Caco-2 (cell line): ENCODE data around the gene CLNK. TPM values are rescaled to one million over a fixed set of nuclear protein-coding genes. Genes with fewer than 3 reads are reported as not detected.

ENCODE experiments used
- BruUV-seq: library from RNA; stranded (reverse); fragments of 400-500 nt; replicated peaks from 2 replicates; lab custom pipeline; 2021; lab: Mats Ljungman, UMichigan
- CTCF ChIA-PET: fragments of 300-600 bp; sonication (Branson Sonifier 250); formaldehyde crosslinking; loops from one replicate; lab custom pipeline; 2022; ENCODE audit warnings: antibody characterized with exemption; lab: Charles Lee
- POLR2A ChIA-PET: fragments of 300-600 bp; sonication (Branson Sonifier 250); formaldehyde crosslinking; loops from one replicate; lab custom pipeline; 2022; ENCODE audit warnings: antibody characterized with exemption; lab: Charles Lee
- DNase-seq, 2 experiments: peaks; one replicate each; pipeline versions ENCODE4 v3.0.0 to v3.0.0-alpha.2; 2020 to 2022
- H3K27me3 ChIP-seq: replicated peaks from 2 replicates; pipeline ENCODE4 v1.6.0; 2011; ENCODE audit warnings: low read length; ENCODE audit not compliant: control insufficient read depth, insufficient read depth
- H3K36me3 ChIP-seq: 2 replicates; pipeline ENCODE4 v1.5.1; 2011; ENCODE audit warnings: low read length; ENCODE audit not compliant: control insufficient read depth, insufficient read depth
- H3K4me1 ChIP-seq: fragments of 250-450 bp; sonication (Bioruptor Pico); 2 replicates; pipeline ENCODE4 v1.5.1; 2020; ENCODE audit warnings: mild to moderate bottlenecking
- H3K4me3 ChIP-seq: 2 replicates; pipeline ENCODE4 v1.5.1; 2011; ENCODE audit warnings: low read depth, mild to moderate bottlenecking, control low read depth, low read length
- H3K9me3 ChIP-seq: fragments of 250-450 bp; sonication (Bioruptor Pico); 2 replicates; pipeline ENCODE4 v1.5.1; 2020; ENCODE audit warnings: mild to moderate bottlenecking, moderate library complexity
- H3K27ac Mint-ChIP-seq: one replicate; pipeline ENCODE4 v1.8.0; 2022; ENCODE audit warnings: mixed read lengths; ENCODE audit not compliant: unreplicated experiment
- H3K27me3 Mint-ChIP-seq: one replicate; pipeline ENCODE4 v1.8.0; 2022; ENCODE audit warnings: mixed read lengths; ENCODE audit not compliant: insufficient read depth, unreplicated experiment
- H3K36me3 Mint-ChIP-seq: one replicate; pipeline ENCODE4 v1.8.0; 2022; ENCODE audit warnings: mild to moderate bottlenecking, mixed read lengths; ENCODE audit not compliant: insufficient read depth, unreplicated experiment
- H3K4me1 Mint-ChIP-seq: one replicate; pipeline ENCODE4 v1.8.0; 2022; ENCODE audit warnings: low read depth, mixed read lengths; ENCODE audit not compliant: unreplicated experiment
- H3K4me3 Mint-ChIP-seq: one replicate; pipeline ENCODE4 v1.8.0; 2022; ENCODE audit warnings: mild to moderate bottlenecking, moderate library complexity, mixed read lengths; ENCODE audit not compliant: unreplicated experiment
- H3K9me3 Mint-ChIP-seq: one replicate; pipeline ENCODE4 v1.8.0; 2022; ENCODE audit warnings: mixed read lengths; ENCODE audit not compliant: unreplicated experiment
- CTCF ChIP-seq, 2 experiments: fragments of 200-600 bp in 1 of 2; IDR thresholded peaks; 1 replicate in 1 of 2; 2 replicates in 1 of 2; pipeline versions ENCODE4 v1.5.1 to v1.8.0; 2011 to 2022; ENCODE audit warnings: antibody characterized with exemption in 1 of 2, control low read depth in 1 of 2, inconsistent platforms in 1 of 2, low read depth in 1 of 2, low read length in 1 of 2, mild to moderate bottlenecking in 1 of 2, moderate library complexity in 1 of 2; ENCODE audit not compliant: insufficient read depth in 1 of 2, severe bottlenecking in 1 of 2, unreplicated experiment in 1 of 2
- intact Hi-C: fragments of 100-400 bp; cut with micrococcal nuclease; formaldehyde crosslinking; loops from one replicate; pipeline ENCODE4 v1.10.0; 2022; ENCODE audit not compliant: unreplicated experiment
- total RNA-seq: library from RNA; stranded (reverse); gene quantifications from 2 replicates; pipeline ENCODE4 v1.2.3, GENCODE V29; 2022

CLNK gene
- total RNA-seq, 1 experiment from 2014 or later, result not detected

GRCh38 chr4:10704430-10704810, 19.9 kb upstream of the CLNK start:
- Mint-ChIP-seq H3K27ac (no peak overlapping the region), H3K4me3 (no peak overlapping the region), H3K4me1 (no peaks in the 10 kb centered on the region), H3K27me3 (no peaks in the 10 kb centered on the region), H3K9me3 (peaks cover under 1% of the 10 kb centered on the region), H3K36me3 (no peaks in the 10 kb centered on the region)
- CTCF ChIA-PET, result no interaction called here
- H3K4me1 ChIP-seq, result no peaks in the 10 kb centered on the region
- TF ChIP-seq CTCF (IDR thresholded peaks at IDR 0.05; ENCODE audit: insufficient read depth in 1 of 2, low read depth in 1 of 2, low read length in 1 of 2, severe bottlenecking in 1 of 2, unreplicated experiment in 1 of 2), result no peak
- no TSS peak for BruUV-seq
- POLR2A ChIA-PET, result no interaction called here
- DNase-seq, result no peak
- intact Hi-C loops, result no loop called here
- no peaks in the 10 kb centered on the region for H3K9me3 ChIP-seq
- H3K27me3 ChIP-seq, result no peaks in the 10 kb centered on the region
- no peaks in the 10 kb centered on the region for H3K36me3 ChIP-seq
- no peak overlapping the region for H3K4me3 ChIP-seq

GRCh38 chr4:10703766-10704429, 19.3 kb upstream of the CLNK start:
- H3K9me3 ChIP-seq, result no peaks in the 10 kb centered on the region
- H3K36me3 Mint-ChIP-seq, result no peaks in the 10 kb centered on the region
- no peak overlapping the region for H3K27ac Mint-ChIP-seq

GRCh38 chr4:10703156-10703555, 18.6 kb upstream of the CLNK start:
- H3K4me1 ChIP-seq, result 0 out of 2 replicates have a peak, but pooled peaks cover 1% of the 10 kb centered on the region
- H3K9me3 ChIP-seq, result no peaks in the 10 kb centered on the region
- no peaks in the 10 kb centered on the region for H3K27me3 ChIP-seq
- peaks cover 12% of the 10 kb centered on the region for H3K9me3 Mint-ChIP-seq
- DNase-seq, result no peak
- no peak overlapping the region for H3K4me3 Mint-ChIP-seq
- TF ChIP-seq CTCF (IDR thresholded peaks at IDR 0.05; ENCODE audit: insufficient read depth in 1 of 2, low read depth in 1 of 2, low read length in 1 of 2, severe bottlenecking in 1 of 2, unreplicated experiment in 1 of 2), result no peak
- no peaks in the 10 kb centered on the region for H3K27me3 Mint-ChIP-seq
- BruUV-seq, result no TSS peak
- no peak overlapping the region for H3K27ac Mint-ChIP-seq
- CTCF ChIA-PET, result interaction anchor here (0.6 kb wide), 1 partner anchor 47 kb away, joined by 3 read pairs; no protein-coding TSS in a partner anchor
- no peaks in the 10 kb centered on the region for H3K36me3 Mint-ChIP-seq
- no peak overlapping the region for H3K4me3 ChIP-seq
- no peaks in the 10 kb centered on the region for H3K4me1 Mint-ChIP-seq
- POLR2A ChIA-PET, result no interaction called here
- H3K36me3 ChIP-seq, result no peaks in the 10 kb centered on the region
- intact Hi-C loops, result no loop called here

More at GRCh38 chr4:10703766-10704429, 19.3 kb upstream of the CLNK start:
- Histone ChIP-seq H3K36me3 (no peaks in the 10 kb centered on the region), H3K27me3 (no peaks in the 10 kb centered on the region), H3K4me3 (no peak overlapping the region), H3K4me1 (no peaks in the 10 kb centered on the region)
- Mint-ChIP-seq H3K4me1 (no peaks in the 10 kb centered on the region), H3K27me3 (no peaks in the 10 kb centered on the region), H3K4me3 (no peak overlapping the region), H3K9me3 (peaks cover 6% of the 10 kb centered on the region)
- no peak for DNase-seq
- BruUV-seq, result no TSS peak
- ChIA-PET POLR2A (no interaction called here), CTCF (no interaction called here)
- TF ChIP-seq CTCF (IDR thresholded peaks at IDR 0.05; ENCODE audit: insufficient read depth in 1 of 2, low read depth in 1 of 2, low read length in 1 of 2, severe bottlenecking in 1 of 2, unreplicated experiment in 1 of 2), result no peak
- intact Hi-C loops, result no loop called here
